Measurements from ENCODE around the gene PLXNB3. TPM values are rescaled to one million over a fixed set of nuclear protein-coding genes. Genes with fewer than 3 reads are reported as not detected.

The PLXNB3 gene
- total RNA-seq, 3 donors from 2014 or later: 12.3 to 17.9 (median 13.4) TPM

- TF ChIP-seq POLR2AphosphoS5 (IDR thresholded peaks at IDR 0.05) (no peak), POLR2A (IDR thresholded peaks at IDR 0.05) (no peak), CTCF (IDR thresholded peaks at IDR 0.05) (no peak)
- peaks cover 0 to 15% of the 10 kb centered on the region in 2 donors for H3K9me3 ChIP-seq
- intact Hi-C loops (cut with DNase I; ENCODE audit: low total_unique reads): no loop called here
- H3K27ac ChIP-seq: no peak overlapping the region
- no peak for DNase-seq (ENCODE audit: low spot score in 2 of 2)
- H3K4me1 ChIP-seq: no peaks in the 10 kb centered on the region
- H3K27me3 ChIP-seq: peaks cover 0 to 11% of the 10 kb centered on the region in 2 donors
- no peak overlapping the region for H3K4me3 ChIP-seq
- H3K36me3 ChIP-seq: no peaks in the 10 kb centered on the region
These were observed 8.9 kb upstream of the PLXNB3 start for GRCh38 chrX:153755136-153755535.

DNA sequence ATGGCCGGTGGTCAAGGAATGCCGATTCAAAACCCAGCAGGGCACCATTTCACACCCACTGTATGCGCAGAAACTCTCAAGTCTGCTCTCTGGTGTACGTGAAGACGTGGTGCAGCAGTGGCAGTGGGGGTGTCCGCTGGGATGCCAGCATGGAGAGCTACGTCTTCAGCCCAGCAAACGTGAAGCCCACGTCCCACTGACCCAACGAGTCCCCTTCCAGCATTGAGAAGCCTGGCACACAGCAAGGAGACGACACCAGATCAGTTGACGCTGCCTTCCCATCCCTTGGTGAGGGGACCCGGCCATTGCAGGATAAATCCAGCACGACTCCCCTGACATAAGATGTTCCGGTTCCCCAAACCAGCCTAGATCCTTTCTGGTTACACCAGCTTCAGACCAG lies 2.2 kb upstream of the PLXNB3 start:
- no peaks in the 10 kb centered on the region for H3K36me3 ChIP-seq
- H3K27me3 ChIP-seq: peaks cover 0 to 18% of the 10 kb centered on the region in 2 donors
- H3K9me3 ChIP-seq: peaks cover 0 to 4% of the 10 kb centered on the region in 2 donors
- H3K4me1 ChIP-seq: no peaks in the 10 kb centered on the region
- no peak for DNase-seq (ENCODE audit: low spot score in 2 of 2)
- intact Hi-C loops (cut with DNase I; ENCODE audit: low total_unique reads): loop anchor here (5.0 kb wide), 1 partner anchor 190 kb away; no protein-coding TSS in a partner anchor
- no peak overlapping the region for H3K27ac ChIP-seq
- H3K4me3 ChIP-seq: no peak overlapping the region
- no peak for TF ChIP-seq POLR2A (IDR thresholded peaks at IDR 0.05)
- TF ChIP-seq CTCF (IDR thresholded peaks at IDR 0.05): no peak
- no peak for TF ChIP-seq POLR2AphosphoS5 (IDR thresholded peaks at IDR 0.05)

DNA sequence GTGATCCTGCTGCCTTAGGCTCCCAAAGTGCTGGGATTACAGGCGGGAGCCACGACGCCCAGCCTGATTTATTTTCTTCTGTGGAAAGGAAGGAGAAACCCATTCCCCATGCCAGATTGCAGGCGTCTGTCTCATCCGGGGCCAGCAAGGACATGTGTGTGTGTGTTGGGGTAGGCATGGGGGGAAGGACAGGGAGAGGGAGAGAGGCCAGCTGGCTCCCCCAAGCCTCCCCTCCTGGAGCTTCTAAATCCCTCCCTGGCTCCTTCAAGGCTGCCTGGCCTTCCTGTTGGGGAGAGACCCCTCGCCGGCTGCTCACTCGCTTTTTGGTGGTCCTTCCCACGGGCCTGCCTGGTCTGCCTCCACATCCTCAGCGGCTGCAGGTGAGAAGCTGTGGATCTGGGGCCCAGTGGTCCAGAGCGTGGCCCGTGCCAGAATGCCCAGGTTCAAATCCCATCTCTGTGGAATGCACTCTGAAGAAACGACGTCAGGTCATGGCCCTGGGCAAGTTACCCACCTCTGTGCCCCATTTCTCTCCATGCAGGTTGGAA lies 1.3 kb upstream of the PLXNB3 start:
- intact Hi-C loops (cut with DNase I; ENCODE audit: low total_unique reads): loop anchor here (5.0 kb wide), 1 partner anchor 190 kb away; no protein-coding TSS in a partner anchor
- Histone ChIP-seq H3K36me3 (no peaks in the 10 kb centered on the region), H3K27ac (no peak overlapping the region), H3K9me3 (peaks cover 0 to 3% of the 10 kb centered on the region in 2 donors), H3K4me1 (no peaks in the 10 kb centered on the region), H3K4me3 (no peak overlapping the region), H3K27me3 (peaks cover 0 to 18% of the 10 kb centered on the region in 2 donors)
- TF ChIP-seq POLR2A (IDR thresholded peaks at IDR 0.05): no peak
- no peak for TF ChIP-seq POLR2AphosphoS5 (IDR thresholded peaks at IDR 0.05)
- no peak for TF ChIP-seq CTCF (IDR thresholded peaks at IDR 0.05)
- DNase-seq (ENCODE audit: low spot score in 2 of 2): no peak

GRCh38 chrX:153763298-153763932 lies 634 bp upstream of the PLXNB3 start:
- Histone ChIP-seq H3K27ac (no peak overlapping the region), H3K4me1 (no peaks in the 10 kb centered on the region), H3K4me3 (no peak overlapping the region), H3K36me3 (no peaks in the 10 kb centered on the region), H3K27me3 (peaks cover 0 to 24% of the 10 kb centered on the region in 2 donors), H3K9me3 (peaks cover 0 to 3% of the 10 kb centered on the region in 2 donors)
- intact Hi-C loops (cut with DNase I; ENCODE audit: low total_unique reads): loop anchor here (5.0 kb wide), 1 partner anchor 189 kb away; no protein-coding TSS in a partner anchor
- no peak for TF ChIP-seq POLR2A (IDR thresholded peaks at IDR 0.05)
- TF ChIP-seq POLR2AphosphoS5 (IDR thresholded peaks at IDR 0.05): no peak
- TF ChIP-seq CTCF (IDR thresholded peaks at IDR 0.05): no peak
- no peak for DNase-seq (ENCODE audit: low spot score in 2 of 2)

DNA sequence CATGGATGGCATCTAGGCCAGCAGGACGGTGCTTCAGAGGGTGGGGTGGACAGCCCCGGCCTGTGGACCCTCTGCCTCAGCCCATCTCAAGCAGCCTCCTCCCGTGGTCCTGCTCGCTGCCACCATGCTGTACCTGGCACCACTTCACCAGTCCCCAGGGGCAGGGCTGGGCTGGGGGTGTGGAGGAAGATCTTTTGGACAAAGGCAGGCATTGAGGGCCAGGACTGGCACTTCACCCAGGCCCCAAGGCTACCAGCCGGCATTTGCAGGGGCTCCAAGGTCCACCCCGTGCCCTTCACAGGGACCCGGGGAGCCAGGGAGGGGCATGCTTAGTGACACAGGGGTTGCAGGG lies 713 bp downstream of the PLXNB3 start:
- DNase-seq (ENCODE audit: low spot score in 2 of 2): no peak
- Histone ChIP-seq H3K4me1 (no peaks in the 10 kb centered on the region), H3K27ac (peak overlapping the region; percentile 66 to 83), H3K4me3 (peak overlapping the region in 2 of 3 donors; percentile 40 to 56), H3K36me3 (no peaks in the 10 kb centered on the region), H3K9me3 (peaks cover 0 to 3% of the 10 kb centered on the region in 2 donors), H3K27me3 (peaks cover 0 to 35% of the 10 kb centered on the region in 2 donors)
- intact Hi-C loops (cut with DNase I; ENCODE audit: low total_unique reads): loop anchor here (5.0 kb wide), 1 partner anchor 188 kb away; no protein-coding TSS in a partner anchor
- no peak for TF ChIP-seq POLR2AphosphoS5 (IDR thresholded peaks at IDR 0.05)
- TF ChIP-seq POLR2A (IDR thresholded peaks at IDR 0.05): no peak
- no peak for TF ChIP-seq CTCF (IDR thresholded peaks at IDR 0.05)
